Measurements from ENCODE around the gene KMT2D.
"Not testable (repeated sequence)": the region's sequence is repeated elsewhere in the genome, so short reads cannot be mapped to it uniquely, and the experiment has no call there.

The KMT2D gene

GRCh38 chr12:49086116-49086515 lies 25.5 kb upstream of the KMT2D start:
- DNase-seq: no peak

DNA sequence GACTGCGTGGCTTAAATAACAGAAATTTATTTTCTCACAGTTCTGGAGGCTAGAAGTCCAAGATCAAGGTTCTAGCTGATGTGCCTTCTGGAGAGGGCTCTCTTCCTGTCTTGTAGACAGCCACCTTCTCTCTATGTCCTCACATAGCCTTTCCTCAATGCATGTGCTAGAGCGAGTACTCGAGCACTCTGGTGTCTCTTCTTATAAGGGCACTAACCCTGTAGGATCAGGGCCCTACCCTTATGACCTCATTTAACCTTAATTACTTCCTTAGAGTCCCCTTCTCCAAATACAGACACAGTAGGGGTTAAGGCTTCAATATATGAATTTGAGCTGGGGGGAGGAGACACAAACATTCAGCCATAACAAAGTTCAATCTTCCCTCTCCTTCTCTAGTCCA lies 23.8 kb upstream of the KMT2D start:
- no peak for DNase-seq

GRCh38 chr12:49079793-49080192 lies 19.2 kb upstream of the KMT2D start:
- DNase-seq: no peak

DNA sequence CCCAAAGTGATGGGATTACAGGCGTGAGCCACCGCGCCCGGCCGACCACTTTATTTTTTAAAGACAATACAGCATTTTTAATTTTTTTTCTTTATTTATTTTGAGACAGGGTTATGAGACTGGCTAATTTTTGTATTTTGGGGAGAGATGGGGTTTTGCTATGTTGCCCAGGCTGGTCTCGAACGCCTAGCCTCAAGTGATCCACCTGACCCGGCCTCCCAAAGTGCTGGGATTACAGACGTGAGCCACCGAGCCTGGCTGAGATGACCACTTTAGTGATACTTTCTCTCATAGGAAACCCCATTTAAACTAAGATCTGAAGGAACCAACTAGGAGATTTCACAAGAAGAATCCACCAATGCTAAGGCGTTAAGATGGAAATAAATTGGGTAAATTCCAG lies 10.4 kb upstream of the KMT2D start:
- no peak for DNase-seq

DNA sequence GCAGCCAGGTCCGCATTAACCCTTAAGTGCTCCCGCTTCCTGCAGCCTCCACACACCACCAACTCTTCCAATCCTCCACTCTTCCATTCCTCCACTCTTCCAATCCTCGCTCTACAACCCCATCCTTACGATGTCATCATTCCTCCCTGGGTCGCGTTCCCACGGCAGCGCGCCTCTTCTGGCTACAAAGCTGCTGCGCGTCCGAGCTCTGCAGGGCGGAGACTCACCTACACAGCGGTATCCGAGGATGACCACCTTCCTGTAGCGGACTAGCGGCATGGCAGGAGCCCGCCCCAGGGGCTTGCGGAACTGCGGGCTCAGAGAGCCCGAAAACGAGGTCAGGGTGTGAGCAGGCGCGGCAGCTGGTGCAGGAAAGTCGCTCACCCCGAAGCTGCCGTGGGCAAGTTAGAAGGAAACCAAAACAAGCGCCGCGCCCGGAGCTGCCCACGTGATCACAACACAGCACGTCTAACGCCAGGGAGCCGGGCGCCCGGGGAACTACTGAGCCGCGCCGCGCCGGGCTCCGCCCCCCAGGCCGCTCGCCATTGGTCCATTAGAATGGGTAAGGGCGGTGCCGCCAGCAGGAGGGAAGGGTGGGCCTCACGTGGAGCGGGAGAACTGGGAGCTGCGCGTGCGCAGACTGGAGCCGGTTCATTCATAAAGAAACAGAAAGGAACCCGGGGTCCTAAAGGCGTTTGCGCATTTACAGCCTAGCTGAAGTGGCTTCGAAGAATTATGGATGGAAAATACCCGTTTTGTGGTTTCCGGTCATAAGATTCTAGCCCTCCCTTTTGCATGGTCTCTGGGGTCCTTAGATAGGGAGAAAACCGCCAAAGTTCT lies 9.1 kb upstream of the KMT2D start, which contains the start of gene RHEBL1:
Gene RHEBL1 (minus strand): TSS at position 473 of the 840 bp plus-strand sequence. CDS start 194 bp downstream, at position 279.
- DNase-seq: peak; percentile 47

DNA sequence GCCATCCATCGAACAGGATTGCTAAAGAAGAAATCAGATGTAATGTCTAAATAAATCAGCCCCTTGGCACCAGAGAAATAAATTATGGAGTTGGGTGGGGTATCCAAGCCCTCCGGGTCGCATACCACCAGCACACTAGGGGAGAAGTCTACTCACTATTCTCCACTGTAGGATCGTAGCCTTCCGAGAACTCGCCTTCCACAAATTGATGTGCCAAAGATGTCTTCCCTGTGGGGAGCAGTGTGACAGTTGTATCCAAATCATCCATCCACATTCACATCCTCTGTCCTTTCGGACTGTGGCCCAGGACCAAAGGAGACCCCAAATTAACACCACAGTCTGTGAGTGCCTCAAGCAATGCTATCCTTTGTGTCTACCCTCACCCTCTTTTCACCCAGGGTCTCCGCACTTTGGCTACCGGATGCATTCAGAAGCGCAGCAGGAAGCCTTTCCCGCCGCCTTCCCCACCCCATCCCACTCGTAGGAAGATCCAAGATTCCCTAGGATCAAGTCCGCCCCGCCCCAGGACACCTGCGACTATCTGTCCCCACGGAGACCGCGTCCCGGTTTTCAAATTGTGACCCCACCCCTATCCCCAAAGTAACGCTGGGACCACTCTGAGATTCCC lies 8.4 kb upstream of the KMT2D start:
- DNase-seq: no peak

- DNase-seq: no peak
These were observed 5.5 kb upstream of the KMT2D start for GRCh38 chr12:49066120-49066519.

GRCh38 chr12:49064767-49065152 lies 4.2 kb upstream of the KMT2D start:
- no peak for DNase-seq

GRCh38 chr12:49061916-49062315 lies 1.3 kb upstream of the KMT2D start:
- not testable (repeated sequence) for DNase-seq

DNA sequence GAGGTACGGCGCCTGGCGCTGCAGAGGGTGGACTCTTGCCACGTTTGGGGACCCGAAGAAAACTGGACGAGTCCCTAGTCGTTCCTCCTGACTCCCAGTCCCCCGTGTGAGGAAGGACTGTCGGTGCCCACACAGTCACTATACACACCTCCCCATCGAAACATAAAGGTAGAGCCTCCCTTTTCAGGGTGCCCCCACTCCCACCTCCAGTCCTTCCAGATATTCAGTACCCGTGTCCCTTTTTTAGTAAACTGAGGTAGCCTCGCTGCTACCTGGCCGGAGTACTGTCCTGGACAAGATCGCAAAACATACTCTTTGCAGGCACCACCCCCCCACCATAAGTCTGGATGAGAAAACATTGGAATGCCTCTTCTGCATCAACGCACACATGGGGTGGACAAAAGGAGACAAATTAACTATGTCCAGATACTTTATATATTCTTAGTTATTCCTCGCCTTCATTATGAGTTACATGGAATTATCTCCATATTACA lies 610 bp upstream of the KMT2D start:
- DNase-seq: no peak

DNA sequence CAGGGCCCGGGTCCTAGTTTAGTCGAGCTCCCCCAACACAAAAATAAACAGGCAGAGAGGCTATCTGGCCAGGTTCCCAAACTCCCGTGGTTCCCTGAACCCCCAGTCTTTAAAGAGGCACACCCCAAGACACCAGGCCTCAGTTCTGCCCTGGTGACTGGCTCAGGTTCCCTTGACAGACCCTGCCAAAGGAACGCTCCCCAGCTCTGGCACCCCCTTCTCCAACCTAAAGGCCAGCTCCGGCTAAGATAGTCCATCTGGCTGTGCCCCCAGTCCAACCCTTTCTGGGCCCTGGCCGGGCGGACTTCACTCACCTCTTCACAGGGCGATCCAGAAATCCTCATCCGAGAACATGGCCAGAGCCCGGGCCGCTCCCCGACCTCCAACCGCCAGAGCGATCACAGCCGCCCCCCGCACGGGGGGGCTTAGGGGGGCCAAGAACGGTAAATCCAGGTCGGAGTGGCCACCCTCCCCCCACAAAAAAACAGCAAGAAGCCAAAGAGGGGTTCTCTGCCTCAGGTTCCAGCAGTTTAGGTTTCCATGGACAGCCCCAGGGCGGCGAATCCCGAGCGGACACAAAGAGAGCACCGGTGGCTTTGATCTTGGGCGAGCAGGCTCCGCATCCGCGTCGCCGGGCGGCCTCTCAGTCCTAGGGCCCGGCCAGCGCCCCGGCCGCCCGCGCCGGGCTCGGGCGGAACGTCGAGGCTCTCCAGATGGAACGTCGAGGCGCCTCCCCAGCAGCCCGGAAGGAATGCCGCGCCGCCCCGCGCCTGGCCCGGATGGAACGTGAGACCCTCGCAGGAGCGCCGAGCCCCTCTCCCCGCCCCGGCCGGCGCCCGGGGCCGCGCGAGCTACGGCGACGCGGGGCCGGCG lies 1.1 kb downstream of the KMT2D start:
- no peak for DNase-seq

DNA sequence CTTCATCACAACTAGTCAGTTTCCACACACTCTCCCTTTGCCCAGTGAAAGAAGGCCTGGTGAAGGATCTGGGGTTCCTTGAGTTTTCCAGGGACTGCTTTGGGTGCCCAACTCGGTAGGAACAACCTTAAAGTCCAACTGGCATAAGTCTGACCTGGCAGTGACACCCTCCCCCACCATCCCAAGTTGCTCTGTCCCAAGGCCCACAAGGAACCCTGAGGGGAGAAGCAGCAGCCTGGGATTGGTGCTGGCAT lies 1.6 kb downstream of the KMT2D start:
- DNase-seq: no peak

DNA sequence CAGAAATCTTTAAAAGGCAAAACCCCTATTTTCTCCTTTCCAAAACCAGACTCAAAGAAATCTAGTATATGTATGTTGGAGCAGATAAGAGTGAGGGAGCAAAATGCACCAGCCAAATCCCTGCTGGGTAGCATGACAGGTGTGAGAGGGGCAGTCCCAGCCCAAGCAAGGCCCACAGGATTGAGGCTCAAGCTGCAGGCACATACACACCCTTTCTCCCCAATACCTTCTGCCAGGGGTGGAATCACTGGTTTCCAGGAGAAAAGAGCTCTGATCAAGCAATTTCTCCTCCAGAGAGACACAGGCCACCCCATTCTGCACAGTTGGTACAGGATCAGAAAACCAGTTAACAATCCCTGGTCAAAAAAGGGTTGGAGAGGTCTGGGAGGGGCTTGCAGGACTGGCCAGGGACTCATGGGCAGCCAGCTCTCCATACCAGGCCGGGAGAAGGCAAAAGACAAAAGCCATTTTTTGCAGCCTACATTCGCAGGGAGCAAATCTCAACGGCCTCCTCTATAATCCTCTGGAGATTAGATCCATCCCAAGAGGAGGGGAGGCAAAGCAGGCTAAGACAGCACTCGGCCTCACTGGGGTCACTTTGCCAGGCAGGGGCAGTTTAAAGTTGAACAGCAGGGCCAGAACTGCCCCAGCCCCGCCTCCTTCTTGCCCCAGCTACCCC lies 2.1 kb downstream of the KMT2D start:
- DNase-seq: no peak

DNA sequence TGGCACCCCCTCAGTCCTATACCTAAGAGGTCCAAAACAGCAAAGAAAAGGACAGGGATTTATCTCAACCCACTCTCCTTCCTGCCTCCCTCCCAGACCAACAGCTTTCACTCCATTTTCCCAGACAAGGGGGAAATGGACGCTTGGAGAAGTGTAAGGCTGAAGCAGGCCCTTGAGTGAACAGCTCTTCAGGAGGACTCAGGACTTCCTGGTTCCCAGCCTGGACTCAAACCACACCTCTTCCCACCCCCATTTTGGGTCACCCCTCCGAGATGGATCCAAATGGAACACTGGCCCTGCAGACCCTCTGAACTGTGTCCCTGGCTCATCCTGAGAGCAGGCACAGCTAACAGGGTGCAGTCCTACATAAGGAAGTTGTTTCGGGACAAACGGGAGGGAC lies 2.7 kb downstream of the KMT2D start:
- DNase-seq: no peak

- DNase-seq: no peak
These were observed 4.4 kb downstream of the KMT2D start for GRCh38 chr12:49055978-49056754.

DNA sequence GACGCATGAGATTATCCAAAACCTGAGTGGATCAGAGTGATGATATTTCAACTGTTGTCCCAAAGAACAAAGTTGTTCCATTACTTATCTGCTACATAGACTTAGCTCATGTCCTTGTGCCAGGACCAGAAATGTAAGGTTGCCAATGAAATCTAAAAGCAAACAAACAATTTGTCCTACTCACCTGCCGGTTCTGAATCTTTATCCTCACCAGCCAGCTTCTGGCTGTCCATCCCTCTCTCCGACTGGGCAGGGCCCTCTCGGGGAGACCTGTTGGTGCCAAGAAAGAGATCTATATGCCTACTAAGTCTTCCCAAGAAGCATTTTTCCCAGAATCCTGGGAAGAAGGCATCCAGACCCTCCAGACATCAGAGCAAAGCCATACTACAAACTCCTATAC lies 5.5 kb downstream of the KMT2D start:
- no peak for DNase-seq

GRCh38 chr12:49054524-49054923 lies 6.1 kb downstream of the KMT2D start:
- DNase-seq: no peak

DNA sequence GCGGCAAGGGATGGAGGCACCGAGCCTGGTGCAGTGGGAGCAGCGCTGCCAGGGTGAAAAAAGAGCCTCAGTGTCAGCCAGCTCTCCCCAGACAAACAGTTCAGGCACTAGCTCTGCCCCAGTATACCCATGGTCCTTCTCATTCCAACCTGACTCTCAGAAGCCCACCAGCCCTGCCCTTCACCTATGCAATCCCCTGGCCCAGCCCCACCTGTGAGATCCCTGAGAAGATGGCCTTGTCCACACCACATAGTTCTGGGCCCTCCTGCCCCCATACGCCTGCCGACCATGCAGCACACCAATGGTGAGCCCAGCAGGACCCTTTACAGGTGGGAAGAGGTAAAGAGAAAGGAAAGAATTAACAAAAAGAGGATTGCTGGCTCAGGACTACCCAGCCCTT lies 6.5 kb downstream of the KMT2D start:
- no peak for DNase-seq

GRCh38 chr12:49052451-49053208 lies 8.0 kb downstream of the KMT2D start:
- DNase-seq: no peak

DNA sequence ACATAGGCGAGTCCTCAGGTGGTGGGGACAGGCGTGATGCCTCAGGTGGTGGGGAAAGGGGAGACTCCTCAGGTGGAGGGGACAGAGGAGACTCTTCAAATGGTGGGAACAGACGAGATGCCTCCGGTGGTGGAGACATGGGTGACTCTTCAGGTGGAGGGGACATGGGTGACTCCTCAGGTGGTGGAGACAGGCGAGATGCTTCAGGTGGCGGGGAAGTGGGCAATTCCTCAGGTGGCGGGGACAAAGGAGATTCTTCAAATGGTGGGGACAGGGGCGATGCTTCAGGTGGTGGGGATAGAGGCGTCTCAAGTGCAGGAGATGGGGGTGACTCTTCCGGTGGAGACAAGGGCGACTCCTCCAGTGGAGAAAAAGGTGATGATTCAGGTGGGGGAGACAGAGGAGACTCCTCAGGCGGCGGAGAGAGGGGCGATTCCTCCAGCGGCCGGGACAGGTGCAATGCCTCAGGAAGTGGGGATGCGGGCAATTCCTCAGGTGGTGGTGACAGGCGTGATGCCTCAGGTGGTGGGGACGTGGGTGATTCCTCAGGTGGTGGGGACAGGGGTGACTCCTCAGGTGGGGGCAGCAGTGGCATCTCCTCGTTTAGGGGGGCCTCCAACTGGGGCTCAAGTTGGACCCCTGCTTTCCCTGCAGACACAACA lies 8.7 kb downstream of the KMT2D start:
- no peak for DNase-seq

- no peak for DNase-seq
These were observed 9.2 kb downstream of the KMT2D start for GRCh38 chr12:49051373-49051764.
